Testis (tissue), 3 donors: ENCODE results near the gene HOXB4. TPM values are rescaled to one million over a fixed set of nuclear protein-coding genes. Genes with fewer than 3 reads are reported as not detected.

Experiments used
- DNase-seq: peaks from one replicate; pipeline ENCODE4 v3.0.0-alpha.2; 2019
- H3K27ac ChIP-seq, 2 donors: fragments of 200-600 bp; sonication (generic); one replicate each; pipeline ENCODE4 v1.5.1; 2019
- H3K27me3 ChIP-seq: fragments of 200-600 bp; sonication (generic); one replicate; pipeline ENCODE4 v1.5.1; 2019
- H3K36me3 ChIP-seq: fragments of 200-600 bp; sonication (generic); one replicate; pipeline ENCODE4 v1.5.1; 2017; ENCODE audit warnings: low read depth; ENCODE audit errors: missing control alignments
- H3K4me1 ChIP-seq: fragments of 200-600 bp; sonication (generic); one replicate; pipeline ENCODE4 v1.5.1; 2019
- H3K4me3 ChIP-seq, 2 donors: fragments of 200-600 bp; sonication (generic); one replicate each; pipeline ENCODE4 v1.5.1; 2017 to 2019
- H3K9me3 ChIP-seq: fragments of 200-600 bp; sonication (generic); one replicate; pipeline ENCODE4 v1.5.1; 2017
- POLR2A ChIP-seq: fragments of 450-650 bp; IDR thresholded peaks from one replicate; pipeline ENCODE4 v1.6.1; 2017; ENCODE audit warnings: antibody characterized with exemption, mild to moderate bottlenecking, moderate library complexity
- WGBS, 2 donors: methylation state at CpG; one replicate each; pipeline ENCODE4 v1.1.5; 2018; 5-methylcytosine and 5-hydroxymethylcytosine counted together
- intact Hi-C: fragments of 100-400 bp; cut with DNase I; formaldehyde crosslinking; loops from one replicate; pipeline ENCODE4 v1.15.1; 2023; ENCODE audit warnings: low total_unique reads
- polyA plus RNA-seq: library from polyadenylated mRNA; stranded (reverse); fragments of 350-450 nt; fragmentation: Illumina TruSeq; extraction: RNeasy Lipid Tissue Mini Kit (QIAGEN cat#74804); gene quantifications from one replicate; pipeline ENCODE4 v1.2.3, GENCODE V29; 2014; ENCODE audit warnings: low read depth, low replicate concordance; ENCODE audit not compliant: insufficient read depth
- total RNA-seq, 2 donors: library from RNA; depleted of rRNA; stranded (reverse); fragments of >200 nt; gene quantifications; one replicate each; pipeline ENCODE4 v1.2.3, GENCODE V29; 2016
- TF ChIP-seq, protein P1 (sequence below), 3 experiments: fragments of 450-650 bp in 2 of 3; fragments of 200-600 bp in 1 of 3; sonication (generic) in 1 of 3; IDR thresholded peaks; one replicate each; pipeline ENCODE4 v1.5.1; 2016 to 2019; ENCODE audit warnings: antibody characterized with exemption in 3 of 3, mild to moderate bottlenecking in 2 of 3, moderate library complexity in 1 of 3

HOXB4 gene
- total and polyA plus RNA-seq, 3 donors from 2014 or later = 1.6 to 1.8 (median 1.6) TPM

DNA sequence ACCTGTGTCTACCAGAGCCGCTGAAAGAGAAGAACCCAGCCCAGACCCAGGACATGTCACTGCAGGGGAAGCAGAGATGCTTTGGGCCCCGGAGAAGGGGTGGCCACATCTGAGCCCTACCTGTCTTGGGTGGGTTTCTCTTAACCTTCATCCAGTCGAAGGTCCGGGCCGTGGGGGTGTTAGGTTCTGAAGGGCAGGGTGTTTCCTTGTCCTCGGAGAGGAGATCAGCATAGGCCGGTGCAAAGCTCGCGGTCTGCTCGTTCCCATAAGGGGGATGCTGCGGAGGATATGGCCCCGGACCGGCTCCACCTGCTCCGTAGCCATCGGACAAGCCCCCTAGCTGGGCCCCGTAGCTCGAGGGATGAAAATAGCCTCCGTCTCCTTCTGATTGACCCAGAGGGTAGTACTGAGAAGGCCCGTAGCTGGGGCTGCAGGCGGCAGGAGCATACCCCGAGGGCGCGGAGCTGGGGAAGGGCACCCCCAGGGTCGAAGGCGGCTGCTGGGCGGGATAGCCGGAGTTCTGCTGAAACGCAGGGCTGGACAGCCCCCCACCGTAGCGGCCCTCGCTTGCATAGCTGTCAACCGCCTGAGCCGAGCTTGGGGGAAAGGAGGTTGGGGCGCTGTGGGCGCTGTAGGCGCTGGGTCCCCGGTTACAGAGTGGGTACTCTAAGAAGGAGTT lies 47.8 kb downstream of the HOXB4 start:
- no peaks in the 10 kb centered on the region for H3K9me3 ChIP-seq
- TF ChIP-seq, protein P1, sequence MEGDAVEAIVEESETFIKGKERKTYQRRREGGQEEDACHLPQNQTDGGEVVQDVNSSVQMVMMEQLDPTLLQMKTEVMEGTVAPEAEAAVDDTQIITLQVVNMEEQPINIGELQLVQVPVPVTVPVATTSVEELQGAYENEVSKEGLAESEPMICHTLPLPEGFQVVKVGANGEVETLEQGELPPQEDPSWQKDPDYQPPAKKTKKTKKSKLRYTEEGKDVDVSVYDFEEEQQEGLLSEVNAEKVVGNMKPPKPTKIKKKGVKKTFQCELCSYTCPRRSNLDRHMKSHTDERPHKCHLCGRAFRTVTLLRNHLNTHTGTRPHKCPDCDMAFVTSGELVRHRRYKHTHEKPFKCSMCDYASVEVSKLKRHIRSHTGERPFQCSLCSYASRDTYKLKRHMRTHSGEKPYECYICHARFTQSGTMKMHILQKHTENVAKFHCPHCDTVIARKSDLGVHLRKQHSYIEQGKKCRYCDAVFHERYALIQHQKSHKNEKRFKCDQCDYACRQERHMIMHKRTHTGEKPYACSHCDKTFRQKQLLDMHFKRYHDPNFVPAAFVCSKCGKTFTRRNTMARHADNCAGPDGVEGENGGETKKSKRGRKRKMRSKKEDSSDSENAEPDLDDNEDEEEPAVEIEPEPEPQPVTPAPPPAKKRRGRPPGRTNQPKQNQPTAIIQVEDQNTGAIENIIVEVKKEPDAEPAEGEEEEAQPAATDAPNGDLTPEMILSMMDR (IDR thresholded peaks at IDR 0.05) = no peak
- no peak for TF ChIP-seq POLR2A
- no peak for DNase-seq
- no peak overlapping the region for H3K4me3 ChIP-seq
- no peak overlapping the region for H3K27ac ChIP-seq
- WGBS, 2 donors = 43 to 44% methylated on average over 9 to 37 of the region's 37 CpGs
- no peaks in the 10 kb centered on the region for H3K4me1 ChIP-seq
- H3K27me3 ChIP-seq = no peaks in the 10 kb centered on the region
- H3K36me3 ChIP-seq = no peaks in the 10 kb centered on the region
- intact Hi-C loops = no loop called here

- Histone ChIP-seq H3K4me3 (no peak overlapping the region), H3K36me3 (no peaks in the 10 kb centered on the region), H3K4me1 (no peaks in the 10 kb centered on the region), H3K9me3 (no peaks in the 10 kb centered on the region), H3K27ac (no peak overlapping the region), H3K27me3 (no peaks in the 10 kb centered on the region)
- WGBS, 2 donors = 65 to 77% methylated on average over 11 of the region's 11 CpGs
- no peak for DNase-seq
- TF ChIP-seq, protein P1 (IDR thresholded peaks at IDR 0.05) = no peak
- no peak for TF ChIP-seq POLR2A
- intact Hi-C loops = no loop called here
Observed at GRCh38 chr17:48529683-48530009, 48.5 kb downstream of the HOXB4 start.

GRCh38 chr17:48528936-48529682 lies 49.0 kb downstream of the HOXB4 start:
- intact Hi-C loops = no loop called here
- TF ChIP-seq, protein P1 (IDR thresholded peaks at IDR 0.05) = no peak
- TF ChIP-seq POLR2A = no peak
- no peak for DNase-seq
- Histone ChIP-seq H3K36me3 (no peaks in the 10 kb centered on the region), H3K4me3 (no peak overlapping the region), H3K4me1 (no peaks in the 10 kb centered on the region), H3K27me3 (no peaks in the 10 kb centered on the region), H3K9me3 (no peaks in the 10 kb centered on the region), H3K27ac (no peak overlapping the region)
- WGBS, 2 donors = 70 to 71% methylated on average over 7 to 11 of the region's 11 CpGs

DNA sequence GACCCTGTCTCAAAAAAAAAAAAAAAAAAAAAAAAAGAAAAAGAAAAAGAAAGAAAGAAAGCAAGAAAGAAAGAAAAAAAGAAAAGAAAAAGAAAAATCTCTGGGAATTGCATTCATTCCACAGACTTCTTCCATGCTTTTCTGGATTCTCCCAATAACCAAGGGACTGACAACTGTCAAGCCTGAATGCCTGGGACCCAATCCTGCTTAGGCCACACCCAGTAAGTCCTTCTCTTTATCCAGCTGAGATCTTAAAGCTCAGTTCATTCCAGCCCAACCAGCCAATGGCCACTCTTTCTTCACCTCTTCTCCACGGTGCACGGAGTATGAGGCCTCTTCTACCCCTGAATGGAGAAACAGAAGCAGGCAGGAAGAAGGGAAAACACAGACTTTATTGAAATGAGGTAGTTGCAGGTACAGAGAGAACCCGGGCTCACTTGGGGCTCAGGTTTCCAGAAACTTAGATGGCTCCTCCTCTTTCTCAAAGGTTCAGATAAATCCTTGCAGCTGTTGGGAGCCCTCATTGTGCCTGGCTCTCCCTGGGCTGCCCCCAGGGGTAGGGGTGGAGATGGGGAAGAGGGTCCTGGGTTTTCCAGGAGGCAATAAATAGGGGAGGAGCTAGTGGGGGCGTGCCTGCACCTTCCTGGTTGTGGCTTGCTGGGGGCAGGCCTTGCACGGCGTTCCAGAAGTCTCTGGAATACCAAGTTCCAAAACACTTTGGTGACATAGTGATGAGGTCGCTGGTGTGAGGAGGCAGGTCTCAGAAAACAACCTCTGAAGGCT lies 49.8 kb downstream of the HOXB4 start:
- intact Hi-C loops = no loop called here
- H3K36me3 ChIP-seq = no peaks in the 10 kb centered on the region
- no peak for TF ChIP-seq POLR2A
- TF ChIP-seq, protein P1 (IDR thresholded peaks at IDR 0.05) = no peak
- no peaks in the 10 kb centered on the region for H3K4me1 ChIP-seq
- no peaks in the 10 kb centered on the region for H3K27me3 ChIP-seq
- no peak overlapping the region for H3K4me3 ChIP-seq
- no peaks in the 10 kb centered on the region for H3K9me3 ChIP-seq
- no peak for DNase-seq
- WGBS, 2 donors = 31 to 46% methylated on average over 7 of the region's 7 CpGs
- H3K27ac ChIP-seq = no peak overlapping the region
